H1 (cell line): ENCODE data around the gene PARD3. TPM values are rescaled to one million over a fixed set of nuclear protein-coding genes. Genes with fewer than 3 reads are reported as not detected.
A peak's percentile ranks its signal among the peaks of the same experiment; 100 is the strongest.

Experiments
- CTCF ChIA-PET: fragments of 300-600 bp; sonication (Branson Sonifier 250); formaldehyde crosslinking; loops from one replicate; lab custom pipeline; 2021; ENCODE audit not compliant: partially characterized antibody; lab: Charles Lee
- POLR2A ChIA-PET: fragments of 300-600 bp; sonication (Branson Sonifier 250); formaldehyde crosslinking; loops from one replicate; lab custom pipeline; 2021; ENCODE audit warnings: inconsistent platforms; ENCODE audit not compliant: partially characterized antibody; lab: Charles Lee
- DNase-seq, 2 experiments: peaks; one replicate each; pipeline versions ENCODE4 v3.0.0 to v3.0.0-alpha.2; 2010 to 2022; ENCODE audit warnings: low spot score in 2 of 2, low read depth in 1 of 2, mixed read lengths in 1 of 2
- FAIRE-seq: peaks from 2 replicates; lab custom pipeline; 2011; peaks lifted over from hg19 to GRCh38; lab: Jason Lieb, UNC
- H2AFZ ChIP-seq: 2 replicates; pipeline ENCODE4 v1.8.1; 2012; ENCODE audit warnings: low read length, inconsistent platforms
- H2AK5ac ChIP-seq: 2 replicates; pipeline ENCODE4 v1.6.1; 2013; ENCODE audit warnings: low read depth, low read length
- H2BK120ac ChIP-seq: replicated peaks from 2 replicates; pipeline ENCODE3; 2013; ENCODE audit warnings: low read depth, low read length, inconsistent platforms
- H2BK12ac ChIP-seq: 2 replicates; pipeline ENCODE4 v1.6.1; 2013; ENCODE audit warnings: low read depth, low read length
- H2BK15ac ChIP-seq: 2 replicates; pipeline ENCODE4 v1.6.1; 2013; ENCODE audit warnings: low read length
- H2BK20ac ChIP-seq: 2 replicates; pipeline ENCODE4 v1.6.1; 2013; ENCODE audit warnings: low read length
- H2BK5ac ChIP-seq: 2 replicates; pipeline ENCODE4 v1.6.1; 2013; ENCODE audit warnings: low read depth, low read length
- H3K14ac ChIP-seq: 2 replicates; pipeline ENCODE4 v1.6.1; 2013; ENCODE audit warnings: inconsistent platforms; ENCODE audit not compliant: insufficient read length
- H3K18ac ChIP-seq: 2 replicates; pipeline ENCODE4 v1.6.1; 2013; ENCODE audit warnings: low read length; ENCODE audit errors: extremely low read depth
- H3K23ac ChIP-seq: 2 replicates; pipeline ENCODE4 v1.6.1; 2013; ENCODE audit warnings: inconsistent platforms; ENCODE audit not compliant: insufficient read length
- H3K23me2 ChIP-seq: 2 replicates; pipeline ENCODE4 v1.6.1; 2013; ENCODE audit warnings: low read depth, low read length
- H3K27ac ChIP-seq: 2 replicates; pipeline ENCODE4 v1.6.1; 2011; ENCODE audit warnings: low read depth, low read length, inconsistent platforms
- H3K27me3 ChIP-seq, 4 experiments: replicated peaks in 1 of 4; 1 replicate in 1 of 4; 2 replicates in 3 of 4; pipeline versions ENCODE4 v1.6.1 to v1.8.1; 2011 to 2013; ENCODE audit warnings: low read length in 3 of 4, mild to moderate bottlenecking in 3 of 4, inconsistent platforms in 2 of 4, mixed read lengths in 2 of 4, moderate library complexity in 1 of 4; ENCODE audit not compliant: control insufficient read depth in 3 of 4, insufficient read depth in 3 of 4; ENCODE audit errors: extremely low read depth in 1 of 4
- H3K36me3 ChIP-seq, 4 experiments: 2 replicates each; pipeline versions ENCODE4 v1.6.1 to v1.8.1; 2011 to 2013; ENCODE audit warnings: mild to moderate bottlenecking in 4 of 4, low read length in 3 of 4, moderate library complexity in 2 of 4, control low read depth in 1 of 4, inconsistent platforms in 1 of 4; ENCODE audit not compliant: insufficient read depth in 4 of 4, control insufficient read depth in 2 of 4
- H3K4ac ChIP-seq: replicated peaks from 2 replicates; pipeline ENCODE3; 2013; ENCODE audit warnings: low read length, low read depth, mixed read lengths, inconsistent platforms; ENCODE audit not compliant: insufficient read length
- H3K4me1 ChIP-seq, 4 experiments: replicated peaks in 1 of 4; 1 replicate in 1 of 4; 2 replicates in 3 of 4; pipeline versions ENCODE4 v1.6.1 to v1.8.1; 2011 to 2013; ENCODE audit warnings: low read length in 3 of 4, inconsistent platforms in 2 of 4, mixed read lengths in 1 of 4; ENCODE audit not compliant: insufficient read depth in 4 of 4, control insufficient read depth in 3 of 4
- H3K4me2 ChIP-seq, 2 experiments: 2 replicates each; pipeline versions ENCODE4 v1.6.1 to v1.8.1; 2011 to 2013; ENCODE audit warnings: low read depth in 2 of 2, low read length in 2 of 2, control low read depth in 1 of 2, inconsistent platforms in 1 of 2, mild to moderate bottlenecking in 1 of 2; ENCODE audit not compliant: insufficient read depth in 1 of 2
- H3K4me3 ChIP-seq, 4 experiments: fragments of 200-600, 300-600 bp in 1 of 4; sonication (generic), shearing (Covaris generic), sonication (Bioruptor Twin) in 1 of 4; 2 replicates each; pipeline versions ENCODE4 v1.5.1 to v1.8.1; 2011 to 2016; ENCODE audit warnings: low read length in 4 of 4, low read depth in 3 of 4, control low read depth in 2 of 4, inconsistent platforms in 2 of 4, mild to moderate bottlenecking in 2 of 4, mixed read lengths in 1 of 4, moderate library complexity in 1 of 4; ENCODE audit not compliant: insufficient read depth in 2 of 4; ENCODE audit errors: extremely low read depth in 1 of 4
- H3K56ac ChIP-seq: replicated peaks from 2 replicates; pipeline ENCODE3; 2013; ENCODE audit warnings: low read depth, mild to moderate bottlenecking, mixed read lengths, low read length, inconsistent platforms; ENCODE audit not compliant: insufficient read length
- H3K79me1 ChIP-seq: 2 replicates; pipeline ENCODE4 v1.6.1; 2013; ENCODE audit warnings: low read depth, low read length, control low read depth
- H3K79me2 ChIP-seq, 2 experiments: 2 replicates each; pipeline versions ENCODE4 v1.6.1 to v1.8.1; 2012 to 2013; ENCODE audit warnings: low read length in 2 of 2, mild to moderate bottlenecking in 2 of 2, inconsistent platforms in 1 of 2; ENCODE audit not compliant: insufficient read depth in 2 of 2, control insufficient read depth in 1 of 2
- H3K9ac ChIP-seq, 4 experiments: replicated peaks in 1 of 4; 1 replicate in 1 of 4; 2 replicates in 3 of 4; pipeline versions ENCODE4 v1.6.1 to v1.8.1; 2011 to 2013; ENCODE audit warnings: low read depth in 3 of 4, low read length in 3 of 4, control low read depth in 2 of 4, mild to moderate bottlenecking in 2 of 4, moderate library complexity in 2 of 4, inconsistent platforms in 1 of 4; ENCODE audit errors: extremely low read depth in 1 of 4
- H3K9me3 ChIP-seq, 2 experiments: 2 replicates each; pipeline versions ENCODE4 v1.6.1 to v1.8.1; 2012 to 2013; ENCODE audit warnings: mild to moderate bottlenecking in 2 of 2, moderate library complexity in 2 of 2, control low read depth in 1 of 2, inconsistent platforms in 1 of 2, low read depth in 1 of 2, low read length in 1 of 2, mixed read lengths in 1 of 2; ENCODE audit not compliant: insufficient read depth in 2 of 2
- H4K20me1 ChIP-seq, 2 experiments: replicated peaks in 1 of 2; 2 replicates each; pipeline versions ENCODE3 to v1.8.1; 2011 to 2013; ENCODE audit warnings: inconsistent platforms in 2 of 2, low read length in 2 of 2, mild to moderate bottlenecking in 1 of 2; ENCODE audit not compliant: insufficient read depth in 2 of 2, control insufficient read depth in 1 of 2
- H4K5ac ChIP-seq: 2 replicates; pipeline ENCODE4 v1.6.1; 2013; ENCODE audit warnings: low read length, low read depth, mixed read lengths, inconsistent platforms; ENCODE audit not compliant: insufficient read length
- H4K8ac ChIP-seq: 2 replicates; pipeline ENCODE4 v1.8.0; 2013; ENCODE audit warnings: mild to moderate bottlenecking, moderate library complexity, low read length, inconsistent platforms; ENCODE audit not compliant: insufficient read depth; ENCODE audit errors: extremely low read depth
- H4K91ac ChIP-seq: replicated peaks from 2 replicates; pipeline ENCODE3; 2013; ENCODE audit warnings: low read length, mixed read lengths, inconsistent platforms; ENCODE audit not compliant: insufficient read length
- FOSL1 ChIP-seq: IDR thresholded peaks from 2 replicates; pipeline ENCODE4 v1.6.1; 2011; ENCODE audit warnings: mild to moderate bottlenecking, low read depth, low read length, moderate library complexity; ENCODE audit not compliant: insufficient read depth
- HDAC6 ChIP-seq: IDR thresholded peaks from one replicate; pipeline ENCODE4 v1.7.1; 2012; ENCODE audit warnings: low read depth, mild to moderate bottlenecking, inconsistent platforms, low read length, moderate library complexity
- JUND ChIP-seq: IDR thresholded peaks from 2 replicates; pipeline ENCODE4 v1.6.1; 2011; ENCODE audit warnings: mild to moderate bottlenecking, improper control_type of control experiment, low read length
- RFX5 ChIP-seq: IDR thresholded peaks from 2 replicates; pipeline ENCODE4 v1.6.1; 2011; ENCODE audit warnings: low read depth, low read length, improper control_type of control experiment, borderline replicate concordance
- SAP30 ChIP-seq: fragments of 300-600 bp; sonication (generic); IDR thresholded peaks from 2 replicates; pipeline ENCODE4 v1.7.1; 2012; ENCODE audit warnings: low read length, moderate library complexity, mild to moderate bottlenecking, inconsistent platforms; ENCODE audit not compliant: insufficient read depth, insufficient replicate concordance
- SIX5 ChIP-seq: IDR thresholded peaks from 2 replicates; pipeline ENCODE4 v1.6.1; 2011; ENCODE audit warnings: mild to moderate bottlenecking, low read depth, low read length
- WGBS, 2 experiments: shearing (Covaris generic) in 1 of 2; methylation state at CpG; one replicate each; pipeline versions ENCODE4 v1.1.6 to v1.1.7; 2013 to 2015; ENCODE audit warnings: low lambda C conversion rate in 2 of 2, mixed read lengths in 2 of 2, inconsistent platforms in 1 of 2, low coverage in 1 of 2, missing lambda C conversion rate in 1 of 2; ENCODE audit not compliant: insufficient replicate concordance in 2 of 2, insufficient coverage in 1 of 2, insufficient read length in 1 of 2; ENCODE audit errors: extremely low coverage in 1 of 2, missing lambda C conversion rate in 1 of 2; 5-methylcytosine and 5-hydroxymethylcytosine counted together
- polyA plus RNA-seq, 7 experiments: library from polyadenylated mRNA; depleted of rRNA in 3 of 7; stranded (reverse) in 5 of 7; unstranded in 2 of 7; fragments of >200 nt in 5 of 7; fragments of 200-250 nt in 2 of 7; gene quantifications; 1 replicate in 5 of 7; 2 replicates in 1 of 7; 4 replicates in 1 of 7; pipeline versions ENCODE4 v1.2.1 to v1.2.3, GENCODE V29; 2011 to 2013; ENCODE audit warnings: missing spikeins in 2 of 7, mixed read lengths in 2 of 7
- total RNA-seq: library from RNA; stranded (reverse); fragmentation: NEBNext Ultra II Directional; extraction: Animal tissue kit (Norgen Biotek cat#: 25700); gene quantifications from 2 replicates; pipeline ENCODE4 v1.2.1, GENCODE V29; 2021

PARD3 gene
- total and polyA plus RNA-seq, 2 of the 8 experiments (the other 6 are each of a cell fraction or from before 2014, with no cell fraction given) = 19.7 to 49.1 TPM

GRCh38 chr10:34802692-34803091 lies 12.4 kb downstream of the PARD3 start:
- Histone ChIP-seq H3K27ac (no peak overlapping the region), H2BK12ac (no peak overlapping the region), H4K5ac (no peak overlapping the region), H2AK5ac (no peak overlapping the region), H3K23me2 (no peaks in the 10 kb centered on the region), H4K91ac (no peak overlapping the region), H3K14ac (no peak overlapping the region), H3K18ac (no peak overlapping the region), H3K36me3 (no peaks in the 10 kb centered on the region; a peak in 1 of 8 replicates), H2BK20ac (no peak overlapping the region), H3K4ac (no peak overlapping the region), H2BK5ac (no peak overlapping the region), H3K79me1 (peaks cover 4% of the 10 kb centered on the region; the same call in 1 of the 2 replicates), H3K4me1 (peaks cover 0 to 10% (median 4%) of the 10 kb centered on the region in 4 experiments; a peak in 3 of 7 replicates), H2AFZ (no peak overlapping the region), H4K8ac (no peak overlapping the region), H3K56ac (no peak overlapping the region), H3K4me2 (no peak overlapping the region), H3K79me2 (peaks cover 12 to 92% of the 10 kb centered on the region in 2 experiments), H3K9me3 (no peaks in the 10 kb centered on the region), H4K20me1 (peaks cover 2 to 12% of the 10 kb centered on the region in 2 experiments), H3K27me3 (no peaks in the 10 kb centered on the region), H3K23ac (no peak overlapping the region), H3K4me3 (no peak overlapping the region), H2BK15ac (no peak overlapping the region), H3K9ac (no peak overlapping the region), H2BK120ac (no peak overlapping the region)
- 56% methylated on average over 4 of the region's 5 CpGs; no CpG with 5 or more reads in 1 of the 2 experiments for WGBS, 2 experiments
- DNase-seq (no peak), FAIRE-seq (no peak)
- POLR2A ChIA-PET = interaction anchor here (0.7 to 1.2 kb wide), 2 partner anchors 11 to 812 kb away, joined by 4 to 6 read pairs; no protein-coding TSS in a partner anchor
- CTCF ChIA-PET = interaction anchor here (0.7 to 2.9 kb wide), 6 partner anchors 10 to 135 kb away, joined by 3 to 10 read pairs (median 4); no protein-coding TSS in a partner anchor
- TF ChIP-seq FOSL1 = no peak
- no peak for TF ChIP-seq RFX5
- no peak for TF ChIP-seq HDAC6
- no peak for TF ChIP-seq SIX5
- no peak for TF ChIP-seq SAP30
- TF ChIP-seq JUND = peak; percentile 63; the same call in 1 of the 2 replicates
